ENCODE measurements around the gene ALPI.

DNA sequence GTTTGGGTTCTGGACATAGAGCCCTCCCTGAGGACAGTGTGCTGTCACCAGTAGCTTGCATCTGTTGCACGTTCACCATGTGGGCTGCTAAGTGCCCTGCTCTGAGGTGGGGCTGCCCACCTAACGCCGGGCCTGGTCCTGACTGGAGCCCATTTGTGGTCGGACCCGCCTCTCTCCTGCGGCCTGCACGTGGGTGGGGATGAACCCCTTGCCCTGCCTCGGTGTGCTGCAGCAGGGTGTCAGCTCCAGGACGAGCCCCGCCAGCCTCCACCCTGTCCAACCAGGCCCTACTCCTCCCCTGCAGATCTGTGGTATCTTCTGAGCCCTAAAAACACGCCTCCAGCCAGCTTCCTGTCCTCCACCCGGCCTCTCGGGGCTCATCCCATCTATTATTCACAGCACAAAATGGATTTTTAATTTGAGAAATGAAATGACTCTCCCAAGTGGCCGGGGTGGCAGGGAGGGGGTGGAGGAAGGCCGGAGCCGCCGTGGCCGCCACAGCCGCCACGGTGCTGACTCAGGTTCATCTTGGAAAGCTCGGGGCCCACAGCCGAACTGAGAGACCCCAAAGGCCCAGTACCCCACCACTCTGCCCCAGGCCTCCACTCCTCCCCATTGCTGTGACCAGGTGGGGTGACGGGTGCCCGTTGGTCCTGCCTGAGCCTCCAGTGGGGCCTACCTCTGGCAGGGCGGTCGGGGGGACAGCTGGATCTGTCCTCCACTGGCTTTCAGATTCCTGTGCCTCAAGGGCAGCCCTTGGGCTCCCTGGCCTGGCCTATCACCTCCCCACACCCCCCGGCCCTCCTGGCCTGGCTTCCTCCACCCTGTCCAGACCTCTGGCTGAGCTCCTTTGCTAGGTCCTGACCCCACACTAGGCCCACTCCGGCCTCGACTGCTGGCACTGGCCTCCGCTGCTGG, 34.5 kb downstream of the ALPI start:
- no peak for TF ChIP-seq CTCF (conservative IDR thresholded peaks at IDR 0.05)
- no peak for TF ChIP-seq EZH2 (IDR thresholded peaks at IDR 0.05; ENCODE audit: low read depth)

Measured in PC-9 (cell line).